Peyer's patch (tissue), 4 donors: Measurements from ENCODE around the gene MAP3K21. TPM values are rescaled to one million over a fixed set of nuclear protein-coding genes. Genes with fewer than 3 reads are reported as not detected.

ENCODE experiments used
- DNase-seq, 3 donors: peaks; one replicate each; pipeline ENCODE4 v3.0.0-alpha.2; 2017 to 2019
- H3K27ac ChIP-seq, 4 donors: fragments of 200-600 bp; sonication (generic); one replicate each; pipeline ENCODE4 v1.5.1; 2016 to 2019
- H3K27me3 ChIP-seq, 2 donors: fragments of 200-600 bp; sonication (generic); one replicate each; pipeline ENCODE4 v1.5.1; 2019
- H3K36me3 ChIP-seq, 3 donors: fragments of 200-600 bp; sonication (generic); one replicate each; pipeline ENCODE4 v1.5.1; 2016 to 2019
- H3K4me1 ChIP-seq, 4 donors: fragments of 200-600 bp; sonication (generic); one replicate each; pipeline ENCODE4 v1.5.1; 2016 to 2019
- H3K4me3 ChIP-seq, 4 donors: fragments of 200-600 bp; sonication (generic); 1 replicate in 3 of 4; 2 replicates in 1 of 4; pipeline ENCODE4 v1.5.1; 2016 to 2019; ENCODE audit warnings: mild to moderate bottlenecking in 1 of 4
- H3K9me3 ChIP-seq, 4 donors: fragments of 200-600 bp; sonication (generic); one replicate each; pipeline ENCODE4 v1.5.1; 2016 to 2019; ENCODE audit warnings: mild to moderate bottlenecking in 1 of 4
- POLR2A ChIP-seq, 2 donors: fragments of 450-650 bp; IDR thresholded peaks; one replicate each; pipeline ENCODE4 v1.5.1; 2017; ENCODE audit warnings: antibody characterized with exemption in 2 of 2, mild to moderate bottlenecking in 2 of 2, moderate library complexity in 2 of 2
- total RNA-seq, 4 donors: library from RNA; depleted of rRNA; stranded (reverse); fragments of >200 nt; gene quantifications; one replicate each; pipeline ENCODE4 v1.1.0, GENCODE V29; 2016
- TF ChIP-seq, protein P1 (sequence below), 6 experiments: fragments of 450-650 bp in 4 of 6; fragments of 200-600 bp in 2 of 6; sonication (generic) in 1 of 6; IDR thresholded peaks; one replicate each; pipeline ENCODE4 v1.5.1; 2017 to 2019; ENCODE audit warnings: antibody characterized with exemption in 6 of 6, mild to moderate bottlenecking in 3 of 6, moderate library complexity in 1 of 6

MAP3K21 gene
- total RNA-seq, 4 donors from 2014 or later, result 14.9 to 54.4 (median 34.2) TPM

DNA sequence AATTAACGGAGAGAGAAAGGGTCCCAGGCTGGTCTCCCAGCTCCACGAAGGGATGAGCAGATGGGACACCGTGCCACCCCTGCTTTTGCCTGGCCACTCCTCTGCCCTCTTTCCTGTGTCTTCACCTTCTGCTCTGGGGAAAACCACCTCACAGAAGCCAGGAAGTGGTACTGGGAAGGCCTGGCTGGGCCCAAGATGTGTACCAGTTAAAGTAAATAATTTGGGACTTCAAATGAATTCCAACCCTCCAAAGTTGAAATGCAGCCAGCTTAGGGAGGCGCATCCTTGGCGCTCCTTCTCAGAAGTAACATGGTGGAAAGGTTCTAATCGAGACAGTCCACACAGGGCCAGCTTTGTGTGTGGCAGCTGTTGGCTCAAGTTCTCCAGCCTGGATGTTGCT lies 45.7 kb downstream of the MAP3K21 start:
- Histone ChIP-seq H3K27me3 (no peaks in the 10 kb centered on the region), H3K27ac (no peak overlapping the region), H3K4me3 (no peak overlapping the region), H3K36me3 (peaks cover 0 to 12% (median 0%) of the 10 kb centered on the region in 3 donors), H3K4me1 (no peaks in the 10 kb centered on the region), H3K9me3 (no peaks in the 10 kb centered on the region)
- DNase-seq, result no peak
- no peak for TF ChIP-seq POLR2A (IDR thresholded peaks at IDR 0.05)
- TF ChIP-seq, protein P1, sequence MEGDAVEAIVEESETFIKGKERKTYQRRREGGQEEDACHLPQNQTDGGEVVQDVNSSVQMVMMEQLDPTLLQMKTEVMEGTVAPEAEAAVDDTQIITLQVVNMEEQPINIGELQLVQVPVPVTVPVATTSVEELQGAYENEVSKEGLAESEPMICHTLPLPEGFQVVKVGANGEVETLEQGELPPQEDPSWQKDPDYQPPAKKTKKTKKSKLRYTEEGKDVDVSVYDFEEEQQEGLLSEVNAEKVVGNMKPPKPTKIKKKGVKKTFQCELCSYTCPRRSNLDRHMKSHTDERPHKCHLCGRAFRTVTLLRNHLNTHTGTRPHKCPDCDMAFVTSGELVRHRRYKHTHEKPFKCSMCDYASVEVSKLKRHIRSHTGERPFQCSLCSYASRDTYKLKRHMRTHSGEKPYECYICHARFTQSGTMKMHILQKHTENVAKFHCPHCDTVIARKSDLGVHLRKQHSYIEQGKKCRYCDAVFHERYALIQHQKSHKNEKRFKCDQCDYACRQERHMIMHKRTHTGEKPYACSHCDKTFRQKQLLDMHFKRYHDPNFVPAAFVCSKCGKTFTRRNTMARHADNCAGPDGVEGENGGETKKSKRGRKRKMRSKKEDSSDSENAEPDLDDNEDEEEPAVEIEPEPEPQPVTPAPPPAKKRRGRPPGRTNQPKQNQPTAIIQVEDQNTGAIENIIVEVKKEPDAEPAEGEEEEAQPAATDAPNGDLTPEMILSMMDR (IDR thresholded peaks at IDR 0.05), result no peak

DNA sequence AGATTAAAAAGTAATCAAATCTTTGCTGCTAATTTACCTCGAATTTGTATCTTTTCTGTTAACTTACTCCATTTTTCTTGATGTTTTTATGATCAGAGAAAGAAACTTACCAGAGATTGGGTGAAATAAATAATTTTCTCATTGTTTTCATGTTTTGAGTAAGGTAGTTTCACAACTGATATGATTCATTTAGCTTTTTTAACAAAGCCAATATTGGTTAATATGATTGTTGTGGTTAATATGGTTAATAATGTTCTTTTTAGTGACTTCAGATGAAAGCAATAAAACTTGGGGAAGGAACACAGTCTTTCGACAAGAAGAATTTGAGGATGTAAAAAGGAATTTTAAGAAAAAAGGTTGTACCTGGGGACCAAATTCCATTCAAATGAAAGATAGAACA lies 48.1 kb downstream of the MAP3K21 start:
- H3K4me3 ChIP-seq, result no peak overlapping the region
- H3K27ac ChIP-seq, result no peak overlapping the region
- H3K36me3 ChIP-seq, result peaks cover 0 to 17% (median 0%) of the 10 kb centered on the region in 3 donors
- no peaks in the 10 kb centered on the region for H3K27me3 ChIP-seq
- TF ChIP-seq POLR2A (IDR thresholded peaks at IDR 0.05), result no peak
- TF ChIP-seq, protein P1 (IDR thresholded peaks at IDR 0.05), result no peak
- DNase-seq, result no peak
- no peaks in the 10 kb centered on the region for H3K9me3 ChIP-seq
- no peaks in the 10 kb centered on the region for H3K4me1 ChIP-seq

DNA sequence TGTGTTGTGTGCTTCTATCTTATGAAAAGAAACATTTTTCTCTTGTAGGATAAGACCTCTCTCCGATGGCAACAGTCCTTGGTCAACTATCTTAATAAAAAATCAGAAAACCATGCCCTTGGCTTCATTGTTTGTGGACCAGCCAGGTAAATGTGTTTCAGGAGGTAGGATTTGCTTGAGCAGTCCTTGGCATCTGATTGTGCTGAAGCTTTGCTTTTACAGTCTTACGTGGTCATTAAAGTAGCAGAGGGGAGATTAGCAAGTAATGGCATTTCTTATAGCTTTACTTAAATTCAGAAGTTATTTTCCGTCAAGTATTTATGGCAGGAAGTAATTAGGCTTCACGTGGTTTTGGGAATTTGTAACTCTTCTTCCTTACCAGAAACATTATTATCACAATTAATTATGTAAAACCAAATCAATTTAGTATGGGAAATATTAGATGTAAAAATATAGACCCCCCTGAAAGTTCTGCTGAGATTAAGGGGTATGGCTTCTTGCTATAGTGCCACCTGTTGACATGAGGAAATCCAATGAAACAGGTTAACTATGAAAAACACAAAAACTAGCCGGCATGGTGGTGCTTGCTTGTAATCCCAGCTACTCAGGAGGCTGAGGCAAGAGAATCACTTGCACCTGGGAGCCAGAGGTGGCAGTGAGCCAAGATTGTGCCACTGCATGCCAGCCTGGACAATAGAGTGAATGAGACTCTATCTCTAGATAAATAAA lies 49.0 kb downstream of the MAP3K21 start:
- H3K36me3 ChIP-seq, result peaks cover 0 to 17% (median 0%) of the 10 kb centered on the region in 3 donors
- H3K27me3 ChIP-seq, result no peaks in the 10 kb centered on the region
- DNase-seq, result no peak
- H3K9me3 ChIP-seq, result no peaks in the 10 kb centered on the region
- no peaks in the 10 kb centered on the region for H3K4me1 ChIP-seq
- TF ChIP-seq, protein P1 (IDR thresholded peaks at IDR 0.05), result no peak
- TF ChIP-seq POLR2A (IDR thresholded peaks at IDR 0.05), result no peak
- no peak overlapping the region for H3K27ac ChIP-seq
- no peak overlapping the region for H3K4me3 ChIP-seq

DNA sequence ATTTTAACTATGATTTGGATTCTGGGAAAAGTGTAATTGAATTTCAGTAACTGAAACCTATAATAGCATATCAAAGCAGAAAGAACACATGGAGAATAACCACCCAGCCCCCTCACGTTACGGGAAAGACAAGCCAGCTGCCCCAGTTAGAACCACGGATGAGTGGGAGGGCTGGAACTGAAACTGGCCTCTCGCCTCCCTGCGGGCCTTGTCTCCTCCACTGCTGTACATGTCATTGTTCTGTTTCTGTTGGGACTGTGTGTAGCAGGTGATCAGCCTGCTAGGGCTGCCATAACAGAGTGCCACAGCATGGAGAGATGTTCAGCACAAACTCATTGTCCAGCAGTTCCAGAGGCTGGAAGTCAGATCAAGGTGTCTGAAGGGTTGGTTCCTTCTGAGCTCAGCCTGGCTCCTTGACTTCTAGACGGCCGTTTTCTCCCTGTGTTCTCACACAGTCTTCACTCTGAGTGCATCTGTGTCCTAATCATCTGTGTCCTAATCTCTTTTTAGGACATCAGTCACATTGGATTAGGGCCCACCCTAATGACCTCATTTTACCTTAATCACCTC lies 52.4 kb downstream of the MAP3K21 start:
- no peak for DNase-seq
- H3K27ac ChIP-seq, result no peak overlapping the region
- TF ChIP-seq, protein P1 (IDR thresholded peaks at IDR 0.05), result no peak
- TF ChIP-seq POLR2A (IDR thresholded peaks at IDR 0.05), result no peak

DNA sequence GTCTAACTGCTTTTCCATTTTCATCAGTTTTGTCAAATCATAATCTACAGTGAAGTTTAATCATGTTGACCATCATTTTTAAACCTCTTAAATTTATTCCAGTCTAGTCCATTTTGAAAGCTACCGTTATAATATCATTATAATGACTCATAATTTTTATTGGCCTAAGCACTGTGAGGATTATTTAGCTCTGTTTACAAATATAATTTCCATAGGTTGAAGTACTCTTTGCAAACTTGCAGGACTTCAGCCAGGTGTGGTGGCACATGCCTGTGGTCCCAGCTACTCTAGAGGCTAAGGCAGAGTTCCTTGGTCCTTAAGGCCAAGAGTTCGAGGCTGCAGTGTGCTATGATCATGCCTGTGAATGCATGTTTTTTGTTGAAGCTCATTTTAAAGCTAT lies 54.3 kb downstream of the MAP3K21 start:
- H3K9me3 ChIP-seq, result no peaks in the 10 kb centered on the region
- H3K4me1 ChIP-seq, result no peaks in the 10 kb centered on the region
- no peaks in the 10 kb centered on the region for H3K27me3 ChIP-seq
- DNase-seq, result no peak
- no peak for TF ChIP-seq POLR2A (IDR thresholded peaks at IDR 0.05)
- TF ChIP-seq, protein P1 (IDR thresholded peaks at IDR 0.05), result no peak
- H3K27ac ChIP-seq, result no peak overlapping the region
- H3K4me3 ChIP-seq, result no peak overlapping the region
- peaks cover 0 to 10% (median 0%) of the 10 kb centered on the region in 3 donors for H3K36me3 ChIP-seq

More for the DNA sequence above, 52.4 kb downstream of the MAP3K21 start:
- Histone ChIP-seq H3K36me3 (peaks cover 0 to 10% (median 0%) of the 10 kb centered on the region in 3 donors), H3K4me3 (no peak overlapping the region), H3K4me1 (no peaks in the 10 kb centered on the region), H3K27me3 (no peaks in the 10 kb centered on the region), H3K9me3 (no peaks in the 10 kb centered on the region)
